Parathyroid adenoma (tissue), 2 donors: Measurements from ENCODE around the gene DOLPP1.
A peak's percentile ranks its signal among the peaks of the same experiment; 100 is the strongest.

ENCODE experiments used
- H2AFZ ChIP-seq: fragments of 300-600 bp; sonication (generic); one replicate; pipeline ENCODE4 v1.7.0; 2017; ENCODE audit warnings: antibody characterized with exemption, mild to moderate bottlenecking
- H3K27ac ChIP-seq: fragments of 300-600 bp; sonication (generic); one replicate; pipeline ENCODE4 v1.7.0; 2017
- H3K27me3 ChIP-seq: fragments of 300-600 bp; sonication (generic); one replicate; pipeline ENCODE4 v1.7.0; 2017; ENCODE audit warnings: low read length; ENCODE audit not compliant: control insufficient read depth, insufficient read depth
- H3K36me3 ChIP-seq: fragments of 300-600 bp; sonication (generic); one replicate; pipeline ENCODE4 v1.7.0; 2017; ENCODE audit warnings: low read length; ENCODE audit not compliant: control insufficient read depth, insufficient read depth
- H3K4me1 ChIP-seq: fragments of 300-600 bp; sonication (generic); one replicate; pipeline ENCODE4 v1.7.0; 2017; ENCODE audit warnings: control low read depth
- H3K4me2 ChIP-seq: fragments of 300-600 bp; sonication (generic); one replicate; pipeline ENCODE4 v1.7.0; 2017; ENCODE audit warnings: low read length
- H3K4me3 ChIP-seq: fragments of 300-600 bp; sonication (generic); one replicate; pipeline ENCODE4 v1.7.0; 2017; ENCODE audit warnings: low read depth, low read length
- H3K79me2 ChIP-seq: fragments of 300-600 bp; sonication (generic); one replicate; pipeline ENCODE4 v1.7.0; 2017; ENCODE audit warnings: control low read depth
- H3K9ac ChIP-seq: fragments of 300-600 bp; sonication (generic); one replicate; pipeline ENCODE4 v1.7.0; 2017; ENCODE audit warnings: mild to moderate bottlenecking
- H3K9me3 ChIP-seq: fragments of 300-600 bp; sonication (generic); one replicate; pipeline ENCODE4 v1.7.0; 2017; ENCODE audit warnings: low read length; ENCODE audit not compliant: control insufficient read depth
- CTCF ChIP-seq: fragments of 300-600 bp; sonication (generic); IDR thresholded peaks from one replicate; pipeline ENCODE4 v1.7.0; 2017; ENCODE audit warnings: antibody characterized with exemption, mild to moderate bottlenecking
- donor health status: primary hyperparathyroidism.

DOLPP1 gene

GRCh38 chr9:129136446-129137035 lies 55.6 kb downstream of the DOLPP1 start:
- H3K9ac ChIP-seq, result no peak overlapping the region

DNA sequence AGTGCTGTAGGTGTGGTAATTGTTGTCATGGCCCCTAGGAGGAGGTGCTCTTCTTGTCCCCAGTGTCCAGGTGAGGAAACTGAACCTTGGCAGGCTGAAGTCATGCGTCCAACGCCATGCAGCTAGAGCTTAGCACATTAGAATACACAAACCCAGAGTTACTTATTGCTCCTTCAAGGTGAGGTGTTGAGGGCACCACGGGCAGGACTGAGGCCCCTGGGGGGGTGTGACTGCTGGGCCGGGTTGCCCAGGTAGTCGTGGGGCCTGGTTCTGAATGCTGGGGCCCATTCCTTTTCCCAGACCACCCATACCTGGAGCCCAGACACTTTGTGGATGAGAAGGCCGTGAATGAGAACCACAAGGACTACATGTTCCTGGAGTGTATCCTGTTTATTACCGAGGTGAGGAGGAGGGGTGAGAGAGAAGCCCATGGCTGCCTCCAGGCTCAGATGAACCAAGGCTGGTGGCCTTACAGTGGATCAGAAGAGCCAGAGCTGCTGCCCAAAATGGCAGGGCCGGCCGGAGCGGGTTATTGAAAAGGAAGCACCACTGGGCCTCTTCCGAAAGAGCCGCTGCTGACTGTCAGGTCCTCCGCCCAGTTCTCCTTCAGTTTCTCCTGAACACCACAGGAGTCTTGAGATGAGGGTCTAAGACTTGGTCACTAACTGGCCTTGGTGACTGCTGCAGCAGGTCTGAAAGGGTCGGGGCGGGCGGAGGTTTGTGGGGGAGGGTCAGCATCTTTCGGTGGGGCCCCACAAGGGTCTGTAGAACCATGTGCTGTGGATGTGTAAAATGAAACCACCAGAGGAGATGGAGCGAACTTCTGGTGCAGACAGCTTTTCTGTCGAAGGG lies 56.6 kb downstream of the DOLPP1 start:
- H3K4me1 ChIP-seq, result peaks cover 31% of the 10 kb centered on the region
- peak overlapping the region; percentile 55 for H3K4me2 ChIP-seq
- TF ChIP-seq CTCF, result no peak
- no peaks in the 10 kb centered on the region for H3K36me3 ChIP-seq
- peak overlapping the region; percentile 100 for H3K27ac ChIP-seq
- no peak overlapping the region for H3K4me3 ChIP-seq
- H3K9ac ChIP-seq, result no peak overlapping the region
- peaks cover 4% of the 10 kb centered on the region for H3K79me2 ChIP-seq
- H2AFZ ChIP-seq, result no peak overlapping the region
- no peaks in the 10 kb centered on the region for H3K9me3 ChIP-seq
- no peaks in the 10 kb centered on the region for H3K27me3 ChIP-seq

More at GRCh38 chr9:129136446-129137035, 55.6 kb downstream of the DOLPP1 start:
- Histone ChIP-seq H3K36me3 (no peaks in the 10 kb centered on the region), H2AFZ (no peak overlapping the region), H3K4me1 (peaks cover 24% of the 10 kb centered on the region), H3K4me2 (no peak overlapping the region), H3K9me3 (no peaks in the 10 kb centered on the region), H3K79me2 (peaks cover 3% of the 10 kb centered on the region), H3K27ac (no peak overlapping the region), H3K4me3 (no peak overlapping the region), H3K27me3 (no peaks in the 10 kb centered on the region)
- TF ChIP-seq CTCF, result no peak

DNA sequence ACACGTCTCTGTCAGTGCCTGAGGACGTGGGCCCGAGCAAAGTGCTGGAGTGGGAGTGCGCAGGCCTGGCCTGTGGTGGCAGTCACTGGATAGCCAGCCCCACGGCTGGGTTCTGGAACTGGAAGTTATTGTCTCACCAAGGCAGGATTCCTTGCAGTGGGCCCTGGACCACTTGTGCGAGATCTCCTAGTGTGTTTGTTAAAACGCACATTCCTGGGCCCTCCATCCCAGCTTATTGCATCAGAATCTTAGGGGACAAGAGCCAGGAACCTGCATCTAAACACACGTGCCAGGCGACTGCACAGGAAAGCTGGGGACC lies 57.2 kb downstream of the DOLPP1 start:
- no peaks in the 10 kb centered on the region for H3K9me3 ChIP-seq
- H3K9ac ChIP-seq, result no peak overlapping the region
- H3K79me2 ChIP-seq, result peaks cover 3% of the 10 kb centered on the region
- peak overlapping the region; percentile 100 for H3K27ac ChIP-seq
- H3K4me1 ChIP-seq, result peaks cover 36% of the 10 kb centered on the region
- no peak overlapping the region for H3K4me3 ChIP-seq
- H3K4me2 ChIP-seq, result peak overlapping the region; percentile 55
- no peaks in the 10 kb centered on the region for H3K27me3 ChIP-seq
- H3K36me3 ChIP-seq, result no peaks in the 10 kb centered on the region
- TF ChIP-seq CTCF, result no peak
- H2AFZ ChIP-seq, result no peak overlapping the region

- Histone ChIP-seq H2AFZ (peak overlapping the region; percentile 56), H3K4me3 (peak overlapping the region; percentile 69), H3K9ac (no peak overlapping the region), H3K36me3 (no peaks in the 10 kb centered on the region), H3K4me1 (peaks cover 38% of the 10 kb centered on the region), H3K27ac (peak overlapping the region; percentile 100), H3K27me3 (no peaks in the 10 kb centered on the region), H3K9me3 (no peaks in the 10 kb centered on the region), H3K4me2 (peak overlapping the region; percentile 55), H3K79me2 (peaks cover 5% of the 10 kb centered on the region)
- no peak for TF ChIP-seq CTCF
These were observed 57.7 kb downstream of the DOLPP1 start for GRCh38 chr9:129138476-129139232.
